ENCODE data around the gene SPAAR. TPM values are rescaled to one million over a fixed set of nuclear protein-coding genes. Genes with fewer than 3 reads are reported as not detected.
"Not testable (repeated sequence)": the region's sequence is repeated elsewhere in the genome, so short reads cannot be mapped to it uniquely, and the experiment has no call there.

Gene SPAAR
- total RNA-seq, 2 donors from 2014 or later = 7.6 to 13.1 TPM

- DNase-seq; intact Hi-C loops (cut with DNase I); ATAC-seq: not testable (repeated sequence)
These were observed 11.8 kb upstream of the SPAAR start for GRCh38 chr9:35897376-35898099.

GRCh38 chr9:35898337-35898736, 11.0 kb upstream of the SPAAR start:
- intact Hi-C loops (cut with DNase I) = no loop called here
- DNase-seq (no peak), ATAC-seq (no peak)

- DNase-seq (no peak), ATAC-seq (no peak)
- intact Hi-C loops (cut with DNase I) = no loop called here
These were observed 10.3 kb upstream of the SPAAR start for GRCh38 chr9:35899021-35899420.

- DNase-seq (no peak), ATAC-seq (no peak)
- intact Hi-C loops (cut with DNase I) = loop anchor here (5.0 kb wide), 2 partner anchors 39 to 119 kb away; no protein-coding TSS in a partner anchor
These were observed 6.2 kb upstream of the SPAAR start for GRCh38 chr9:35903049-35903448.

DNA sequence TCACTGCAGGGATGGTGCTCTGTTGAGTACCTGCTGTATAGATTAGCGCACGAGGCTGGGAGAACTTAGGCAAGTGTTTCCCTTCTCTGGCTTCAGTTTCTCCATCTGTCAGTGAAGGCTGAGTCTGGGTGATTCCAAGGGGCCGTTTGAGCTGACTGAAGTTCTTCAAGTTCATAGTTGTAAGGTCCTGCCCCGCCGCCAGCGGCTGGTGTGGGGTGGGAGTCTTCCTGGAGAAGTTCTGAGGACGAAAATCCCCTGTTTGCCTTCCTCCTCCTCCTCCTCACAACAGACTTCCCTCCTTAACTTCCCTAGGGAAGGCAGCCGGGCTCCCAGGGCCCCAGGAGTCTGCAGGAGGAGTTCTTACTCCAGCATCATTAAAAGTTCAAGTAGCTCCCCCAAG, 5.0 kb upstream of the SPAAR start:
- DNase-seq (no peak), ATAC-seq (no peak)
- intact Hi-C loops (cut with DNase I) = loop anchor here (2.0 to 5.0 kb wide), 3 partner anchors 38 to 118 kb away; no protein-coding TSS in a partner anchor

DNA sequence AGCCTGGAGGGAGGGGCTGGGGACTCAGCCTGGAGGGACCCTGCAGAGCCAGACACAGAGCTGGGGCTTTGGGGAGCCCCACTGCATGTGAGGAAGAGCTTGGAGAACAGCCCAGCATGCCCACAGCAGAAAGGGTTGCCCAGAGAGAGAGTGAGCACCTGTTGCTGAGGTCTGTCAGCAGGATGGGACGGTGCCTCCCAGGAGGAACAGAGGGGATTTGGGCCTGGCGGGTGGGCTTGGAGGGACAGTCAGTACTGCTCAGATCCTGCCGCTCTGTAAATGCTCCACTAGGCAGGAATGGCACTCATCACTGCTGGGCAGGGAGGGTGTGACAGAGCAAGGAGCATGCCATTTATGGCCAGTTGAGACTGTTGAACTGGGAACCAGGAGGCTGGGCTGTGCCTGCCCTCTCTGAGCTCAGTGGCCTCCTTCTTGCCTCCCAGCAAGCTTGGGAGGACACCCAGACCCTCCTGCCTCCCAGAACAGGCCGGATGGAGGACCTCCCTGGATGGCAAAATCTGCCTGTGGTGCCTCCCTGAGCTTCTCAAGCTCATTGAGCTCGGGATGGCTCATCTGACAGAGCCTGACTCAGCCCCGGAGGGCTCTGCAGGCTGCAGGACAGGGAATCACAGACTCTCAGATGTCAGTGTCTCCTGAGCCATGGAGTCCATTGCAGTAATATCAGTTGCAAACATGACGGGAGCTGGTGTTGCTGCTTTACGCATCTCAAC, 4.1 kb upstream of the SPAAR start:
- no peak for DNase-seq
- intact Hi-C loops (cut with DNase I) = loop anchor here in 1 of 2 donors (2.0 kb wide), 1 partner anchor 40 kb away; no protein-coding TSS in a partner anchor

GRCh38 chr9:35905912-35906679, 3.2 kb upstream of the SPAAR start, which contains the start of gene HRCT1:
HRCT1 (plus strand) TSS chr9:35906202; CDS start chr9:35906288, 86 bp downstream.
- intact Hi-C loops (cut with DNase I) = loop anchor here in 1 of 2 donors (2.0 kb wide), 1 partner anchor 39 kb away; no protein-coding TSS in a partner anchor
- peak; percentile 56 to 71 for ATAC-seq
- peak; percentile 95 for DNase-seq

More for the DNA sequence above, 4.1 kb upstream of the SPAAR start:
- peak in 1 of 2 donors; percentile 0 for ATAC-seq

DNA sequence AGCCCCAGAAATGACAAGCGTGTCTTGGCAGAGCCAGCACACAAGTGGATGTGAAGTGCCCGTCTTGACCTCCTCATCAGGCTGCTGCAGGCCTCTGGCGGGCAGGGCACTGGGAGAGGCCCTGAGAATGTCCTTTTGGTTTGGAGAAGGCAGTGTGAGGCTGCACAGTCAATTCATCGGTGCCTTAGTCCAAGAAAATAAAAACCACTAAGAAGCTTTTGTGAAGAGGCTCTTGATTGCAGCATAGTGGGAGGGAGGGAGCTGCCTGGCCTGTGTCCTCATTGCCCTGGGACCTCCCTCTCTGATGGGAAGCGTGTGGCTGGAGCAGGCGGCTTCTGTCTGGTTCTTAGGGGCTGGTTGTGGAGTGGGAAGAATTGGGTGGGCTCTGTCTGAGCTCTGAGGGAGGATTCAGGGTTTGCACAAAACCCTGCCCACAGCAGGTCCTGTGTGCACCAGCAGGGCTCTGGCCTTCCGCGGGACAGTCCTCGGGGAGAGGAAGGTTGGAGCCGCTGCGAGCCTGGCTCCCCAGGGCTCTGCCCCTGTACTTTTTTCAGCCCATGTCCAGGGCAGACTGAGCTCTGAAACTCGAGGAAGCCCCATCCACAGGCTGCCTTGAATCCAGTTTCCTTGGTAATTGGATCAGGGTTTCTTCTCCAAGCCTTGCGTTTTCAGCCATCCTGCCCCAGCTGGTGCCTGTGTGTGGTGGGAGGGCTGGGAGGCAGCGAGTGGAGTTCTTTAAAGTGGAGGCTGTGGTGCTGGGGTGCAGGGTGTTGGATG, 2.2 kb upstream of the SPAAR start:
- ATAC-seq = peak; percentile 60 to 66
- intact Hi-C loops (cut with DNase I) = no loop called here

DNA sequence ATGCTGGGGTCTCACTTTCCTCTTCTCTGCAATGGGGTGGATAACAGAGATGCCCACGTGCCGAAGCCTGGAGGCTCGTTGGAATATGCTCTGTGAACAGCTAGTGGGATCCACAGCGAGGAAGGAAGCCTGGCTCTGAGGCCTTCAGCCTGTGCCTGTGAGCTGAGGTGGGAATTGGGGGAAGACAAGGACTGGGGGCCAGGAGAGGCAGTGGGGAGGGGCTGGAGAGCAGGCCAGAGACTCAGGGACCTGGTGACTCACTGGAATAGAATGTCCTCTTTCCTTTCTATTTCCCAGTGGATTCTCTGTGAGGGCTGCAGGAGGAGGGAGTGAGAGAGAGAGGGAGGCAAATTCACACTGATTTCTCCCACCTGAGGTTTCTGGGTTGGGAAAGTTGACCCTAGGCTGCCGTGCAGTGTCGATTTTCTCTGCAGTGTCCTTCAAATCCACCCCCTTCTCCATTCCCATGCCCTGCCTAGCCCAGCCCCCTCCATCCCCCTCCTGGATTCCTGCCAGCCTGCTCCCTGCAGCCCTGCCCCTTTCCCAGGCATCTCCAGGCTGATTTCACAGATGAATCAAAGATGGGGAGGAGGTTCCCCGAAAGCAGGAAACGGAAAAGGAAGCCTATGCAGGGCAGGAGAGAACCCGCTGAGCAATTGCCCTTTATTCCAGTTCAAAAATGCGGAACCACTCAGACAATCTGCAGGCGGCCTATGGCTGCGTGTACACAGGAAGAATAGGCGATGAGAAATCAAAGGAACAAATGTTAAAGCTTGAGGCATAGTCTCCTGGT, 1.4 kb upstream of the SPAAR start:
- ATAC-seq (peak; percentile 53 to 66), DNase-seq (peak; percentile 85)
- intact Hi-C loops (cut with DNase I) = no loop called here

More for the DNA sequence above, 2.2 kb upstream of the SPAAR start:
- peak; percentile 78 for DNase-seq

GRCh38 chr9:35908504-35909125, 675 bp upstream of the SPAAR start:
- peak in 1 of 2 donors; percentile 5 for ATAC-seq
- intact Hi-C loops (cut with DNase I) = no loop called here

GRCh38 chr9:35909687-35910612, 660 bp downstream of the SPAAR start:
- DNase-seq (peak; percentile 60), ATAC-seq (no peak)
- intact Hi-C loops (cut with DNase I) = no loop called here

More at GRCh38 chr9:35908504-35909125, 675 bp upstream of the SPAAR start:
- DNase-seq = peak; percentile 64

DNA sequence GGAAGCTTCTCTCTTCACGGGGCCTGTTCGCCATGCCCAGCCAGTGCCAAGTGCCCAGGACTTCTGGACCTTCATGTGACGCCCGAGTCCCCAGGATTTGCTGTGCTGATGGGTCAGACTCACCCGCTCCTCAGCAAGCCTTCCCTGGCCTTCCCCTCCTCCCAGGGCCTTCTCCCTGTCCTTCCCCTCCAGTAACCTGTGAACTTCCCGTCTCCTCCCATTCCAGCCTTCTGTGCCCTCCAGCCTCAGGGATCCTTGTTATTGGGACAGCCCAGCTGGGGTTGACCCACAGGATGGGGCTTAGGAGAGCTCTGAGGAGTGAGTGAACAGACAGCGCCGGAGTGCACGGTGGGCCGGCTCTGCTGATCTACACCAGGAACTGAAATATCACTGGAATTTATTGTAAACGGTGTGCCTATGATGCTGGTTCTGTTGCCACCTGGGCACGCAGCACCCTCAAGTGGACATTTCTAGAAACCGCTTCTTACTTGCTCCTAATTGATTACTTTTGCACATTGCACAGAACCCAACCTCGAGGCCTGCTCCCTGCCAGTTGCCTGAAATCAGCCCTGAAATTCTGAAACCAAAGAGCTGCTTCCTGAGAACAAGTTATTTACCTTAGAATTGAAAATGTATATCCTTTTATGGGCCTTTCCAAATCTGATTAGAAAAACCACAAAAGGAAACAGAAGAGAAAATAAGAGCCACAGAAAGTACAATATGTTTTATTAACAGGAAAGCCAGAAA, 1.5 kb downstream of the SPAAR start:
- no peak for DNase-seq
- no peak for ATAC-seq
- intact Hi-C loops (cut with DNase I) = no loop called here

GRCh38 chr9:35911690-35912089, 2.4 kb downstream of the SPAAR start:
- no peak for ATAC-seq
- intact Hi-C loops (cut with DNase I) = no loop called here
- peak; percentile 42 for DNase-seq

DNA sequence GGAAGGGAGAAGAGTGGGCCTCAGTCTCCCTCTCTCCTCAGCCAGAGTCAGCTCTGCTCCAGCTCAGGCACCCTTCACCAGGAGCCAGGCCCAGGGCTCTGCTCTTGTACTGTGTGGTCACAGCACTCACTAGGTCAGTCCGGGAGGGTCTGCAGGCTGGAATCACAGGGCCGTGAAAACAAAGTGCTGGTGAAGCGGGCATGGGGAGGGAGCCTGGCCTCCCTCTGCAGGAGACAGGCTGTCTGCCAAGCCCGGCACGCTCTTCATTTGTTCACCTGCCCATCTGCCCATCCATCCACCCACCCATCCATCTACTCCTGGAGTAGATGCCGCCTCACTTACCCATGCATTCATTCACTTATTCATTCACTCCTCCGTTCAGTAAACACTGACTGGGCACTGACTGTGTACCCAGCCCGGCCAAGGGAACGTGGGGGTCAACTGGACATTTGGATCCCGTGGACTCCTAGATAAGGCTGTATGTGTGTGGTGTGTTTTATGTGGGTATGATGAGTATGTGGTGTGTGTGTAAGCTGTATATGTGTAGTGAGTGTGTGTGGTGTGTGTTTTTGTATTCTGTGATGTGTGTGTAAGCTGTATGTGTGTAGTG, 3.6 kb downstream of the SPAAR start:
- intact Hi-C loops (cut with DNase I) = no loop called here
- ATAC-seq (no peak), DNase-seq (no peak)

GRCh38 chr9:35913429-35913828, 4.1 kb downstream of the SPAAR start:
- ATAC-seq; intact Hi-C loops (cut with DNase I): not testable (repeated sequence)

More at GRCh38 chr9:35913429-35913828, 4.1 kb downstream of the SPAAR start:
- not testable (repeated sequence) for DNase-seq

All from left cardiac atrium (tissue), 4 donors.